HG03354 (cell line): ENCODE data around the gene AUTS2.
"Not testable (repeated sequence)": the region's sequence is repeated elsewhere in the genome, so short reads cannot be mapped to it uniquely, and the experiment has no call there.

ENCODE experiments used
- ATAC-seq: cut with Tn5 transposase; IDR thresholded peaks from one replicate; pipeline ENCODE4 v1.9.1; 2021; ENCODE audit warnings: mild to moderate bottlenecking; ENCODE audit not compliant: unreplicated experiment, poor library complexity, severe bottlenecking

The AUTS2 gene

GRCh38 chr7:70787286-70787685 lies 1189.0 kb downstream of the AUTS2 start:
- no peak for ATAC-seq

DNA sequence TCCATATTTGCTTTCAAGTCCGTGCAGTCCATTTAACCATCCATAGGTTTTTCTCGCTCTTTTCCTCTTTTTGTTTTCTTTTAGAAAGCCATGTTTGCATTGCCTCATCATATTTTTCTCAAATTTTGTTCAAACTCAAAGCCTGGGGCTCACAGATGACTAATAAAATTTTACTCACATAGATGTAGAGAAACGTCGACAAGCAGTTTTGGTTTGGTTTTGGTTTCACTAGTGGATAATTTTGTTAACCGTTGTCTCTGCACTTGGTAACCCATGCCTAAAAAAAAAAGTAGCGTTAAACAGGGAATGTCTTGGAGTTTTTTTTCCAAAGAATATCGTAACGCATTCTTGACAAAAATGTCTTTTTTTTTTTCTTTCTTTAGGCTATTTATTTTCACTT lies 1189.5 kb downstream of the AUTS2 start:
- no peak for ATAC-seq

DNA sequence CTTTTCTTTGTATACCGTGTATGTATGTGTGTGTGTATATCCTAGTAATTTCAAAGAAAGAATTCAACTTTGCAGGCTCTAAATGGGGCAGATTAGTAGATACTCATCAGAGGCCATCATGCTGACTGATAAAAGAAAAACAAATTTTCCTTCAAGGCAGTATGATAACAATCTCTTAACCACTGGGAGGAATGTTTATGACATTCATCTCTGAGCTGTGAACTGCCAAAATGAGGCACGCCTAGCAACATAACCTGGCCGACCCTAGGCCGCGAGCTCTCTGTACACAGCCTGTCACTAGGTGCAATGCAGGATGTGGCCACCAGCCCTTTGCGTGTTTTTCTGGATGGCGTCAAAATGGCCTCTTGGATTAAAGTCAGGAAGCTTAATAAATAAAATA lies 1190.0 kb downstream of the AUTS2 start:
- ATAC-seq, result no peak

DNA sequence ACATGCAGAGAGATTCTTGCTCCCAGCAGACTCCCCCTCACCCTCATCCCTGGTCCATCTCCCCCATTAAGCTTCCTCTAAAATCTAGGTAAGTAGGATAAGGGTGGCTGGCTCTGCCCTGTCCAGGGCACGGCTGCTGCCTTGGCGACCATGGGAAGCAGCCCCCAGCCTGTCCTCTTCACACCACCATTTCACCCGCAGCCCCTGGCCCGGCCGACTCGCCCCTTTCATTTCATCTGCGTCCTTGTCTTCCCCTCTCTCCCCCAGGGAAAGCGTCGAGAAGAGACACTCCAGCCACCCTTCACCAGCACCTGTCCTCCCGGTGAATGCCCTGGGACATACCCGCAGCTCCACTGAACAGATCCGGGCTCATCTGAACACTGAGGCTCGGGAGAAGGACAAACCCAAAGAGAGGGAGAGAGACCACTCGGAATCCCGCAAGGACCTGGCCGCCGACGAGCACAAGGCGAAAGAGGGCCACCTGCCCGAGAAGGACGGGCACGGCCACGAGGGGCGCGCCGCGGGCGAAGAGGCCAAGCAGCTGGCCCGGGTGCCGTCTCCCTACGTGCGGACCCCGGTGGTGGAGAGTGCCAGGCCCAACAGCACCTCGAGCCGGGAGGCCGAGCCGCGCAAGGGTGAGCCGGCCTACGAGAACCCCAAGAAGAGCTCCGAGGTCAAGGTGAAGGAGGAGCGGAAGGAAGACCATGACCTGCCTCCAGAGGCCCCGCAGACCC lies 1191.4 kb downstream of the AUTS2 start:
- ATAC-seq, result no peak

- no peak for ATAC-seq
These were observed 1192.2 kb downstream of the AUTS2 start for GRCh38 chr7:70790215-70791073.

DNA sequence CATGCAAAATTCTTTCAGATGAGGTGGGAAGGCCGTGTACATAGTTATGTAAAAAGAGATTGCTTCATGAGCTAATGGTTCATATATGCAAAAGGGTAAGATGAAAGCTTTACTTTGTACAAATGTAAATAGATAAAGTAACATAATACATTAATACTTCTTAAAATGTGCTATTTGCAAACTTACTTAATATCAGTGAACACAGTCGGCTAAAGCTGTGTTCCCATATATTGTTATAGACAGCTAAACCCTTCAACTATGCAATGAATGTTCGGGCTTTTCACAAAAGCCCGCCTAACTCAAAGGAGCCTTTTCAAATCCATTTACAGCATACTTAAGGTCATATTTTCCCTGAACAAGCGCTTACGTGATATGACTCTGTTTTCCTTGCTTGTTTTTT lies 1193.1 kb downstream of the AUTS2 start:
- no peak for ATAC-seq

DNA sequence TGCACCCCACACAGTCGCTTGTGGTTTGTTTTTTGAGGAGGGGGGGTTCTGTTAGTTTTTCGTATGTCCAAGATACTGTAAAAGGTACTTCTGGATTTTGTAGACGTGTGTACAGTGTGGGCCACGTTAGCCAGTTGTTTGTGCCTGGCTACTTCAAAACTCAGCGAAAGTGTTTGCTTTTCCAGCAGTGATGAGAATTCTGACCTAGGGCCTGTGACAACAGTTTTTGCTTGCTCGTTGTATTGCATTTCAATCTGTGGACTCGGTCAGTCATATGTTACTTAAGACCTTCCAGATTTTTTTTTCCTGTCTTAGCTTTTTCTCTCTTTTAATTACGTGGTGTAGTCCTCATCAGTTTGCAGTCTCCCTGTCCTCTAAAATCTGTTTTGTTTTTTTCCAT lies 1194.8 kb downstream of the AUTS2 start:
- no peak for ATAC-seq

- ATAC-seq, result no peak
These were observed 1195.5 kb downstream of the AUTS2 start for GRCh38 chr7:70793821-70794220.

GRCh38 chr7:70794962-70795361 lies 1196.7 kb downstream of the AUTS2 start:
- ATAC-seq, result no peak

DNA sequence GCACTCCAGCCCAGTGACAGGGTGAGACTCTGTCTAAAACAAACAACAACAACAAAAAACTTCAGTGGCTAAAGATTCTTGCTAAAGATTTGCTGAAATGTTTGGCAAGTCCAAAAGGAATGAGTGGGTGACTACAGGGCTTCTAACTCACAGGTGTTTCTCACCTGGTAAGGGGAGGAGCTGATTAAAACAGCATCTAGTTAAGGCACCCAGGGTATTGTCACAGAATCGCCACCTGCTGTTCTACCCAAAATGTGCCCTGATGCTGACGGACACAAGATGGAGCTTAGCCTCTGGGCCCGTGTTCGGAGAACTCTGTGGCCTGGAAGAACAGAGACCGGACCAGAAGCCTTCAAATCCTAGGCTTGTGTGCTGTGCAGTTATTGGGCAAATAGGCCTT lies 1197.7 kb downstream of the AUTS2 start:
- no peak for ATAC-seq

- ATAC-seq, result no peak
These were observed 1198.8 kb downstream of the AUTS2 start for GRCh38 chr7:70797109-70797514.

DNA sequence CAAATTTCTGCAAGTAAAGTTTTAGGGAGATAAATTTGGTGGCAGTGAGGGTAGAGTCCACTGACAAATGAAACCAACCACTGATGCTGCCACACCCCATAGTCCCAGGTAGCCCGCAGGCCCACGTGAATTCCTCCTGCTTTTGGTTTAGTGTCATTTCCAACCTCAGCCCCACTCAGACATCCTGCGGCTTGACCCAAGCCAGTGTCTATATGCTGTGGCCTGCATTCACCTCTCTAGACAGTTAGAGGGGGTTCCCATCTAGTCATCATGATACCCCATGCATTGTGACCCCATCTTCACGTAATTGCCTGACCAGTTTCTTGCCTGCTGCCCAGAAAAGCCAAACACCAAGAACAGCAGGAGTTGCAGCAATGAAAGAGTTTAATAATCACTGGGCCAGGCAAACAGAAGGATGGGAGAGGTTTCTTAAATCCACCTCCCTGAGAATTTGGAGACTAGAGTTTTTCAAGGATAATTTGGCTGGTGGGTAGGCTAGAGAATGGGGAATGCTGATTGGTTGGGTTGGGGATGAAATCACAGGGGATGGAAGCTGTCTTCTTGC lies 1201.6 kb downstream of the AUTS2 start:
- ATAC-seq, result no peak

GRCh38 chr7:70805360-70805759 lies 1207.1 kb downstream of the AUTS2 start:
- no peak for ATAC-seq

GRCh38 chr7:70807650-70808049 lies 1209.4 kb downstream of the AUTS2 start:
- ATAC-seq, result no peak

DNA sequence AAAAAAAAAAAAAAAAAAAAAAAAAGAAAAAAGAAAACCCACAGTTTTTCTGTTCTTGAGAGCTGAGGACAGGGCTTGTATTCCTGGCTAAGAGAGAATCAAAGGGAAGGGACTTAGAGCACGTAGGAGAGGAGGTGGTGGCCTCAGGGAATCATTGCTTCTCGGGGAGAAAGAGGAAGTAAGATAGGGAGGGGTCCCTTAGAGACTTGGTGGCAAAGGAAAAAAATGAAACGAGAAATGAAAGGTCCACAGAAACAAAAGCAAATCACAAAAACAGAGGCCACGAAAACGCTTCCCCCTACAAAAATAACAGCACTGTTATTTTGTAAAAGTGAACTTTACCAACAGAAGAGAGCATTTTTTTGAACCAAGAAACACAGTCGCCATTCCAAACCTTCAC lies 1210.6 kb downstream of the AUTS2 start:
- ATAC-seq, result no peak

GRCh38 chr7:70810558-70811139 lies 1212.4 kb downstream of the AUTS2 start:
- ATAC-seq, result no peak

DNA sequence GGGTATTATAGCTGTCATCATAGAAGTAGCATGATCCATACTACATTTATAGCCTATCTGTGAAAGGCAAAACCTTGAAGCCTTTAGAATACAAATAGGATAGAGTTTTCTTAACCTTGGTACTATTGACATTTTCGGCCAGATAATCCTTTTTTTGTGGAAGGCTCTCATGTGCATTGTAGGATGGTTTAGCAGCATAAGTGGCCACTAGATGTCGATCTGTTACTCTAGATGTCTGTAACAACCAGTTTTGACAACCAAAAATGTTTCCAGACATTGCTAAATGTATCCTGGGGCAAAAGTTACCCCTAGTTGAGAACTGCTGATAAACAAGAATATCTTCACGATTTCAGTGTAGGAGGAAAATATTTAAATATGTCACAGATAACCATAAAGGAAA lies 1214.2 kb downstream of the AUTS2 start:
- ATAC-seq, result no peak

- ATAC-seq, result not testable (repeated sequence)
These were observed 1224.2 kb downstream of the AUTS2 start for GRCh38 chr7:70822490-70822889.

GRCh38 chr7:70829221-70830059 lies 1231.2 kb downstream of the AUTS2 start:
- ATAC-seq, result peak; percentile 70

DNA sequence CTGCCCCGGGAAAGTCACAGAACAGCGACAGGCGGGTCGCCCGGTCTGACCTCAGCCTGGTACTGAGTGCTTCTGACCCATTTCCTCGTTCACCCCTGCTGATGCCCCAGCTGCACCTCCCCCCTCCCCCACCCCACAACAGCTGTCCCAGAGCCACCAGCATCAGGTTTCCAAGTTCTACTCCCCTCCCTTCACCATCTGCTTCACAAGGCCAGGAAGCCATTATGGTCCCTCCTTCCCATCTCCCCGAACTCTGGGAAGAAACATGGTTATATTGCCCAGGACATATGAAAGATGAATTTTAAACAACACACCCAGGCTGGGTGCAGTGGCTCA lies 1231.8 kb downstream of the AUTS2 start:
- ATAC-seq, result no peak
